AG04449 (cell line): ENCODE measurements around the gene BPIFB1.

Experiments
- CTCF ChIA-PET: fragments of 350-600 bp; formaldehyde crosslinking; extraction: SDS; loops from one replicate; lab custom pipeline; 2021; ENCODE audit warnings: antibody characterized with exemption; lab: Yijun Ruan, JAX
- POLR2A ChIA-PET: fragments of 400-600, 350-600 bp; formaldehyde crosslinking; extraction: SDS; loops from one replicate; lab custom pipeline; 2020; ENCODE audit warnings: antibody characterized with exemption, inconsistent platforms; lab: Yijun Ruan, JAX
- DNase-seq: peaks from one replicate; pipeline ENCODE4 v3.0.0-alpha.2; 2010; ENCODE audit warnings: low read depth, low spot score
- H3K4me3 ChIP-seq: 2 replicates; pipeline ENCODE4 v1.5.1; 2011; ENCODE audit warnings: low read depth, mild to moderate bottlenecking, control low read depth, low read length
- TF ChIP-seq, protein P1 (sequence below): IDR thresholded peaks from one replicate; pipeline ENCODE4 v1.5.1; 2011; ENCODE audit warnings: mild to moderate bottlenecking, moderate library complexity, low read length, control low read depth, inconsistent platforms; ENCODE audit not compliant: insufficient read depth; ENCODE audit errors: missing control alignments

Gene BPIFB1, protein sequence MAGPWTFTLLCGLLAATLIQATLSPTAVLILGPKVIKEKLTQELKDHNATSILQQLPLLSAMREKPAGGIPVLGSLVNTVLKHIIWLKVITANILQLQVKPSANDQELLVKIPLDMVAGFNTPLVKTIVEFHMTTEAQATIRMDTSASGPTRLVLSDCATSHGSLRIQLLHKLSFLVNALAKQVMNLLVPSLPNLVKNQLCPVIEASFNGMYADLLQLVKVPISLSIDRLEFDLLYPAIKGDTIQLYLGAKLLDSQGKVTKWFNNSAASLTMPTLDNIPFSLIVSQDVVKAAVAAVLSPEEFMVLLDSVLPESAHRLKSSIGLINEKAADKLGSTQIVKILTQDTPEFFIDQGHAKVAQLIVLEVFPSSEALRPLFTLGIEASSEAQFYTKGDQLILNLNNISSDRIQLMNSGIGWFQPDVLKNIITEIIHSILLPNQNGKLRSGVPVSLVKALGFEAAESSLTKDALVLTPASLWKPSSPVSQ

DNA sequence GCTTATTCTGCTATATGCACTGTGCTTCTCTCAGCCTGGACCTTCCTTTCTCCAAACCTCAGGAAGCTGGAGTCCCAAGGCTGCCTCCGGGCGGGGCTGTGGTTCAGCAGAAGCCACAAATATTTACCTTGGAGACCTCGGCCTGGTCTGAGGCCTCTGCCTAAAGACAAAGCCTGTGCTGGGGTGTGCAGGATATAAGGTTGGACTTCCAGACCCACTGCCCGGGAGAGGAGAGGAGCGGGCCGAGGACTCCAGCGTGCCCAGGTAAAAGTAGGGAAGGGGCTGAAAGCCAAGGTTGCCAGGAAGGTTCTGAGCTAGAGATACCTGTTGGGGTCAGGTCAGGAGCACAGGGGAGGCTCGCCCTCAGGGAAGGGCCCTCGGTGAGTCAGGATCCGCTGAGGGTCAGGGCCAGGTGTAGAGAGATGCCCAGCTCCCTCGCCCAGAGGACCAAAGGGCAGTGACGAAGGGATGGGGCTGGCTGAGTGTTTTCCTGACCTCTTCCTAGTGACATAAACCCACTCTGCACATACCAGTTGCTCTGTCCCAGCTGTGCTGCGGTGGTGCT lies at the start of gene BPIFB1:
Gene BPIFB1 (plus strand): TSS at position 224 of the 565 bp plus-strand sequence. CDS start 2,860 bp downstream, outside the sequence.
- POLR2A ChIA-PET: no interaction called here
- no peak within 1 kb of the TSS for H3K4me3 ChIP-seq
- TF ChIP-seq, protein P1, sequence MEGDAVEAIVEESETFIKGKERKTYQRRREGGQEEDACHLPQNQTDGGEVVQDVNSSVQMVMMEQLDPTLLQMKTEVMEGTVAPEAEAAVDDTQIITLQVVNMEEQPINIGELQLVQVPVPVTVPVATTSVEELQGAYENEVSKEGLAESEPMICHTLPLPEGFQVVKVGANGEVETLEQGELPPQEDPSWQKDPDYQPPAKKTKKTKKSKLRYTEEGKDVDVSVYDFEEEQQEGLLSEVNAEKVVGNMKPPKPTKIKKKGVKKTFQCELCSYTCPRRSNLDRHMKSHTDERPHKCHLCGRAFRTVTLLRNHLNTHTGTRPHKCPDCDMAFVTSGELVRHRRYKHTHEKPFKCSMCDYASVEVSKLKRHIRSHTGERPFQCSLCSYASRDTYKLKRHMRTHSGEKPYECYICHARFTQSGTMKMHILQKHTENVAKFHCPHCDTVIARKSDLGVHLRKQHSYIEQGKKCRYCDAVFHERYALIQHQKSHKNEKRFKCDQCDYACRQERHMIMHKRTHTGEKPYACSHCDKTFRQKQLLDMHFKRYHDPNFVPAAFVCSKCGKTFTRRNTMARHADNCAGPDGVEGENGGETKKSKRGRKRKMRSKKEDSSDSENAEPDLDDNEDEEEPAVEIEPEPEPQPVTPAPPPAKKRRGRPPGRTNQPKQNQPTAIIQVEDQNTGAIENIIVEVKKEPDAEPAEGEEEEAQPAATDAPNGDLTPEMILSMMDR: no peak
- DNase-seq: no peak
- CTCF ChIA-PET: interaction anchor here (0.6 kb wide), 1 partner anchor 9 kb away, joined by 4 read pairs; no protein-coding TSS in a partner anchor

DNA sequence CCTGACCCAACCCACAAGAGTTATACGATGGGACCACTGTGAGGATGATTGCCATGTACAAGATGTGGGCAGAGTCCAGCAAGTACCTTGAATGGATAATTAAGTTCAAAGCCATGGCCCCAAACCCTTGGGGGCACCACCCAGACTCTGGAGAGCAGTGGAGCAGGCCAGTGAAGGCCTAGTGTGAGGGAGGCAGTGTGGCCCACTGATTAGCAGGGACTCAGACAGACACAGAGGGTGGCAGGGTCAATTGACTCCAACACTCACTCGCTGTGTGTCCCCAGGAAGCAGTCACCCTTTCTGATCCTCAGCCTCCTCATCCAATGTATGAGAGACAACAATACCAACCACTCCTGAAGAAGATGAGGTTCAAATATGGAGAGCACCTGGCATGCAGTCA lies 49.0 kb upstream of the BPIFB1 start:
- H3K4me3 ChIP-seq: no peak overlapping the region
- ChIA-PET POLR2A (no interaction called here), CTCF (no interaction called here)
- no peak for DNase-seq
- TF ChIP-seq, protein P1: no peak

DNA sequence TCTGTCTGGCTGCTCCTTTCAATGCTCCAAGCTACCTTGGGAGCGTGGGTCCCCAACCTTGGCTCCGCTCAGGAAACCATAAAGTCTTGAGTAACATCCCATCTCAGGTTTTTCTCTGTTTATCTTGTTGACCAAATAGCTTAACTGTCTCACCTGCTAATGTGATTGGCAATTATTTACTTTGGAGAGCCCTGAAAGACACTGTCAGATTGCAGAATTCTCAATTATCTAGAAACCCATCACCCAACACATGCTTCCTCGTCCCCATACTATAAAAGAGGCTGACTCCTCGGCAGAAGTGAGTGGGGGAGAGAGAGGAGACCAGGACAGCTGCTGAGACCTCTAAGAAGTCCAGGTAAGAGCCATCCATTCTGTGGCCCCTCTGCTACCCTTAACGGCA lies 47.3 kb upstream of the BPIFB1 start, which contains the start of gene BPIFA1:
Gene BPIFA1 (plus strand): TSS at position 301 of the 400 bp plus-strand sequence. CDS start 1,716 bp downstream, outside the sequence.
- H3K4me3 ChIP-seq: no peak within 1 kb of the TSS
- ChIA-PET CTCF (no interaction called here), POLR2A (no interaction called here)
- no peak for DNase-seq
- TF ChIP-seq, protein P1: no peak

DNA sequence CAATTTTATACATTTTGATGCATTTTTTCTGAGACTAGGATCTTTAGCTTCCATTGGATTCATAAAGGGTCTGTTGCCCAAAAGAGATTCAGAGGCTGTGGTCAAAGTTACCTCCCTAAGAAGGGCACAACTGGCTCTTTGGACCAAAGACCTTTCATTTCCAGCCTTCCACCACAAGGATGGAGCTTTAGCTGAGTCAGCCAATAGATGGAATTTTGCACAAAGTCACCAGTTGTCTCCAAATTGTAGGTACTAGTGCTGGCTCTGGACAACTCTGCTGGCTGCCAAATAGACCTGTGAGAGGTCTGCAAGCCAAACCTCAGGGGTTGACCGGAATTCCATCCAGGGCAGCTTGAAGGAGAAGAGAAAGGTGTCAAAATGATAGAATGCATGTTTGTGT lies 46.7 kb upstream of the BPIFB1 start:
- POLR2A ChIA-PET: no interaction called here
- DNase-seq: no peak
- TF ChIP-seq, protein P1: no peak
- H3K4me3 ChIP-seq: no peak overlapping the region
- CTCF ChIA-PET: no interaction called here

DNA sequence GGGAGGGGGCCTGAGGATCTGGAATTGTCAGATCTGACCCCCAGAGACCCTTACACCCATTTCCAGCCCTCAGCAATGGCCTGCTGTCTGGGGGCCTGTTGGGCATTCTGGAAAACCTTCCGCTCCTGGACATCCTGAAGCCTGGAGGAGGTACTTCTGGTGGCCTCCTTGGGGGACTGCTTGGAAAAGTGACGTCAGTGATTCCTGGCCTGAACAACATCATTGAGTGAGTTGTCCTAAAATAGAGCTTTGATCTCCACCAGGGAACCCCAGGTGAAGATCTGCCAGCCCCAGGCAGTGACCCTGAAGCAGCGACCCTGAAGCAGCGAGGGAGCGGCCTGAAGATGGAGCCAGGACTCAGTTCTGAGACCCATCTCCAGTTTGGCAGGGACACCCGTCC lies 45.0 kb upstream of the BPIFB1 start:
- no peak overlapping the region for H3K4me3 ChIP-seq
- DNase-seq: no peak
- POLR2A ChIA-PET: no interaction called here
- CTCF ChIA-PET: no interaction called here
- TF ChIP-seq, protein P1: no peak

DNA sequence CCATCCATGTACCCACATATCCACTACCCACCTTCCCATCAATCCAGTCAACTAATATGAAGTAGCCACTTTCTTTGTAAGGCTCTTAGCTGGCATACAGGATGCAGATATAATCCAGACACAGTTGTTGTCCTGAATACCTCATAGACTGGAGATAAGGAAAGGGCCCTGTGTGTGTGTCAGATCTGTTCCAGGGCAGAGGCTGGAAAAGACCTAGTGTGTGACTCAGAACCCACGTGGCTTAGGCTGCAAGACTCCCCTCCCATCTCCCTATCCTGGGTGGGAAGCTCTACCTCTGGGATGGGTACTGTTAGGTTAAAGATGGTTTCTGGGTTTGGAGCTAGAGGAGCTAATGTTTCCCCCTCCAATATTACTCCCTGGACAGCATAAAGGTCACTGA lies 43.6 kb upstream of the BPIFB1 start:
- ChIA-PET POLR2A (no interaction called here), CTCF (no interaction called here)
- H3K4me3 ChIP-seq: no peak overlapping the region
- TF ChIP-seq, protein P1: no peak
- no peak for DNase-seq
